Measurements from ENCODE around the gene PSMC5. TPM values are rescaled to one million over a fixed set of nuclear protein-coding genes. Genes with fewer than 3 reads are reported as not detected.
"Not testable (repeated sequence)": the region's sequence is repeated elsewhere in the genome, so short reads cannot be mapped to it uniquely, and the experiment has no call there.

PSMC5 gene
- total RNA-seq, 2 donors from 2014 or later, result 137 TPM

DNA sequence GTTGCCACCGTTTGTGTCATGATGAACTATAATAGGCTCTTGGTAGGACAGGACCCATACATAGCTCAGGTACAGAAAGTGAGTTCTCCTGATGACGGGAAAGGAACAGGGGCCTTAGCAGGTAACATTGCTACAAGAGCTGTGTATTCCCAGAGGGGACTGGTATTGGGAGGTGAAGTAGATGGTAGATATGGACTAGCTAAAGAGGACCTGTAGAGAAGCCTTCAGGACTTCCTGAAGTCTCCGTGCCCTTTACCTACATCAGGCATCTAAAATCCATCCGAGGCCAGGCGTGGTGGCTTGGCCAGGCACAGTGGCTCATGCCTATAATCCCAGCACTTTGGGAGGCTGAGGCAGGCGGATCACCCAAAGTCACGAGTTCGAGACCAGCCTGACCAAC, 28.0 kb downstream of the PSMC5 start:
- Mint-ChIP-seq H3K27ac (no peak overlapping the region), H3K4me1 (no peaks in the 10 kb centered on the region), H3K27me3 (ENCODE audit: insufficient read depth) (peaks cover 42% of the 10 kb centered on the region), H3K4me3 (no peak overlapping the region), H3K36me3 (ENCODE audit: low read depth) (no peaks in the 10 kb centered on the region), H3K9me3 (no peaks in the 10 kb centered on the region)
- no peak overlapping the region for H3K27ac ChIP-seq (ENCODE audit: low read depth, low read length)
- no peak for DNase-seq
- H3K9me3 ChIP-seq (ENCODE audit: control insufficient read depth, low read length), result no peaks in the 10 kb centered on the region
- H3K27me3 ChIP-seq (ENCODE audit: control insufficient read depth, insufficient read depth, low read length, poor library complexity, severe bottlenecking), result peaks cover 36% of the 10 kb centered on the region
- H3K4me3 ChIP-seq (ENCODE audit: low read length), result no peak overlapping the region
- no peaks in the 10 kb centered on the region for H3K36me3 ChIP-seq (ENCODE audit: control insufficient read depth, insufficient read depth, low read length)
- no peak overlapping the region for H3K9ac ChIP-seq (ENCODE audit: extremely low read depth, low read length, poor library complexity, severe bottlenecking)
- WGBS, 2 experiments (ENCODE audit: insufficient coverage in 1 of 2, insufficient read length in 1 of 2), result 88% methylated on average over 6 to 8 of the region's 8 CpGs
- TF ChIP-seq, protein P1, sequence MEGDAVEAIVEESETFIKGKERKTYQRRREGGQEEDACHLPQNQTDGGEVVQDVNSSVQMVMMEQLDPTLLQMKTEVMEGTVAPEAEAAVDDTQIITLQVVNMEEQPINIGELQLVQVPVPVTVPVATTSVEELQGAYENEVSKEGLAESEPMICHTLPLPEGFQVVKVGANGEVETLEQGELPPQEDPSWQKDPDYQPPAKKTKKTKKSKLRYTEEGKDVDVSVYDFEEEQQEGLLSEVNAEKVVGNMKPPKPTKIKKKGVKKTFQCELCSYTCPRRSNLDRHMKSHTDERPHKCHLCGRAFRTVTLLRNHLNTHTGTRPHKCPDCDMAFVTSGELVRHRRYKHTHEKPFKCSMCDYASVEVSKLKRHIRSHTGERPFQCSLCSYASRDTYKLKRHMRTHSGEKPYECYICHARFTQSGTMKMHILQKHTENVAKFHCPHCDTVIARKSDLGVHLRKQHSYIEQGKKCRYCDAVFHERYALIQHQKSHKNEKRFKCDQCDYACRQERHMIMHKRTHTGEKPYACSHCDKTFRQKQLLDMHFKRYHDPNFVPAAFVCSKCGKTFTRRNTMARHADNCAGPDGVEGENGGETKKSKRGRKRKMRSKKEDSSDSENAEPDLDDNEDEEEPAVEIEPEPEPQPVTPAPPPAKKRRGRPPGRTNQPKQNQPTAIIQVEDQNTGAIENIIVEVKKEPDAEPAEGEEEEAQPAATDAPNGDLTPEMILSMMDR (conservative IDR thresholded peaks at IDR 0.05), result no peak
- H3K4me1 ChIP-seq (ENCODE audit: control insufficient read depth, insufficient read depth, low read length), result no peaks in the 10 kb centered on the region

DNA sequence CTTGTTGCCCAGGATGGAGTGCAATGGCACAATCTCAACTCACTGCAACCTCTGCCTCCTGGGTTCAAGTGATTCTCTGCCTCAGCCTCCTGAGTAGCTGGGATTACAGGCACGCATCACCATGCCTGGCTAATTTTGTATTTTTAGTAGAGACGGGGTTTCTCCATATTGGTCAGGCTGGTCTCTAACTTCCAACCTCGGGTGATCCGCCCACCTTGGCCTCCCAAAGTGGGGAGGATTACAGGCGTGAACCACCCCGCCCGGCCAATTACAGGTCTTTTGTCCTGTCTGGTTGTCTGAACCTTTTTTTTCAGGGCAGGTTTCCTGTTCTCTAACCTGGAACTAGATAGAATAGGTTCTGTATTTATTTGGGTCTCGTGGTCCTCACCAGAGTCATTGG, 29.2 kb downstream of the PSMC5 start:
- not testable (repeated sequence) for H3K4me3 ChIP-seq (ENCODE audit: low read length); H3K9me3 Mint-ChIP-seq; H3K36me3 ChIP-seq (ENCODE audit: control insufficient read depth, insufficient read depth, low read length); H3K4me1 ChIP-seq (ENCODE audit: control insufficient read depth, insufficient read depth, low read length); H3K27ac ChIP-seq (ENCODE audit: low read depth, low read length); H3K9ac ChIP-seq (ENCODE audit: extremely low read depth, low read length, poor library complexity, severe bottlenecking); H3K36me3 Mint-ChIP-seq (ENCODE audit: low read depth); DNase-seq; H3K9me3 ChIP-seq (ENCODE audit: control insufficient read depth, low read length); H3K27ac Mint-ChIP-seq; H3K4me1 Mint-ChIP-seq; H3K4me3 Mint-ChIP-seq
- H3K27me3 Mint-ChIP-seq (ENCODE audit: insufficient read depth), result peaks cover 35% of the 10 kb centered on the region
- H3K27me3 ChIP-seq (ENCODE audit: control insufficient read depth, insufficient read depth, low read length, poor library complexity, severe bottlenecking), result peaks cover 44% of the 10 kb centered on the region
- 92 to 93% methylated on average over 7 to 8 of the region's 8 CpGs for WGBS, 2 experiments (ENCODE audit: insufficient coverage in 1 of 2, insufficient read length in 1 of 2)

DNA sequence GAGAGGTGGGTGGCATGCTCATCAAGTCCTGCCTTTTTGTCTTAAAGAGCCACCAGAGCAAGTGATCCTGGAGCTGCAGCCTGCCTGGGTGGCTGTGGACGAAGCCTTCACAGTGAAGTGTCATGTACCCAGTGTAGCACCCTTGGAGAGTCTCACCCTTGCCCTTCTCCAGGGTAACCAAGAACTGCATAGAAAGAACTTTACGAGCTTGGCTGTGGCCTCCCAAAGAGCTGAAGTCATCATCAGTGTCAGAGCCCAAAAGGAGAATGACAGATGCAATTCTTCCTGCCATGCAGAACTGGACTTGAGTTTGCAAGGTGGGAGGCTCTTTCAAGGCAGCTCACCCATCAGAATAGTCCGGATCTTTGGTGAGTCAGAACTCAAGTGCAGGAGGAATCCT, 32.0 kb downstream of the PSMC5 start:
- Mint-ChIP-seq H3K27ac (no peak overlapping the region), H3K9me3 (no peaks in the 10 kb centered on the region), H3K36me3 (ENCODE audit: low read depth) (no peaks in the 10 kb centered on the region), H3K27me3 (ENCODE audit: insufficient read depth) (peaks cover 27% of the 10 kb centered on the region), H3K4me3 (no peak overlapping the region), H3K4me1 (no peaks in the 10 kb centered on the region)
- H3K9ac ChIP-seq (ENCODE audit: extremely low read depth, low read length, poor library complexity, severe bottlenecking), result no peak overlapping the region
- no peak for DNase-seq
- TF ChIP-seq, protein P1 (conservative IDR thresholded peaks at IDR 0.05), result no peak
- H3K27me3 ChIP-seq (ENCODE audit: control insufficient read depth, insufficient read depth, low read length, poor library complexity, severe bottlenecking), result peaks cover 27% of the 10 kb centered on the region
- H3K27ac ChIP-seq (ENCODE audit: low read depth, low read length), result no peak overlapping the region
- no peaks in the 10 kb centered on the region for H3K36me3 ChIP-seq (ENCODE audit: control insufficient read depth, insufficient read depth, low read length)
- WGBS, 2 experiments (ENCODE audit: insufficient coverage in 1 of 2, insufficient read length in 1 of 2), result 78 to 79% methylated on average over 2 to 3 of the region's 3 CpGs
- no peaks in the 10 kb centered on the region for H3K9me3 ChIP-seq (ENCODE audit: control insufficient read depth, low read length)
- no peak overlapping the region for H3K4me3 ChIP-seq (ENCODE audit: low read length)
- no peaks in the 10 kb centered on the region for H3K4me1 ChIP-seq (ENCODE audit: control insufficient read depth, insufficient read depth, low read length)

DNA sequence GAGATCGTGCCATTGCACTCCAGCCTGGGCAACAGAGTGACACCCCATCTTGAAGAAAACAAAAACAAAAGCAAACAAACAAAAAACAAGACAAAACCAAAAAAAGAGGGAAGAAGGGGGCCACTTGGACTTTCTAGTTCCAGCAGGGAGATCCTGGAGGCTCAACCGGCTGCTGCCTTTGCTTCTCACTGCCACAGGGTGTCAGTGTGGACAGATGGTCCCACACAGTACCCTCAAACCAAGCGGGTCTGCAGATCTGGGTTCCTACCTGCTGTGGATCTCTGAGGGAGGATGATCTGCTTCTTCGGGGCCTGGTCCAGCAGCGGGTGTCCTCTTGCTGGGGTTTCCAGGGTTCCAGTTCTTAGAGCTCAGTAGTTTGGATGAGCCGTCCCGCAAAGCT, 39.4 kb downstream of the PSMC5 start:
- H3K36me3 ChIP-seq (ENCODE audit: control insufficient read depth, insufficient read depth, low read length); H3K9me3 ChIP-seq (ENCODE audit: control insufficient read depth, low read length); H3K4me3 ChIP-seq (ENCODE audit: low read length); H3K27ac Mint-ChIP-seq; H3K9ac ChIP-seq (ENCODE audit: extremely low read depth, low read length, poor library complexity, severe bottlenecking); H3K4me1 Mint-ChIP-seq; H3K27me3 ChIP-seq (ENCODE audit: control insufficient read depth, insufficient read depth, low read length, poor library complexity, severe bottlenecking); H3K4me1 ChIP-seq (ENCODE audit: control insufficient read depth, insufficient read depth, low read length); H3K4me3 Mint-ChIP-seq; H3K27ac ChIP-seq (ENCODE audit: low read depth, low read length); H3K27me3 Mint-ChIP-seq (ENCODE audit: insufficient read depth); H3K36me3 Mint-ChIP-seq (ENCODE audit: low read depth); H3K9me3 Mint-ChIP-seq: not testable (repeated sequence)
- TF ChIP-seq, protein P1 (conservative IDR thresholded peaks at IDR 0.05), result peak; percentile 26
- WGBS, 2 experiments (ENCODE audit: insufficient coverage in 1 of 2, insufficient read length in 1 of 2), result 60 to 82% methylated on average over 1 to 5 of the region's 7 CpGs
- DNase-seq, result peak; percentile 82
